Liver (tissue), 9 donors: ENCODE data around the gene CYP4A22. TPM values are rescaled to one million over a fixed set of nuclear protein-coding genes. Genes with fewer than 3 reads are reported as not detected.

ENCODE experiments used
- DNase-seq: peaks from one replicate; pipeline ENCODE4 v3.0.0-alpha.2; 2017; ENCODE audit warnings: low spot score
- H3K27ac ChIP-seq, 2 donors: one replicate each; pipeline ENCODE4 v1.7.0; 2013; ENCODE audit warnings: inconsistent platforms in 2 of 2, low read length in 2 of 2, control low read depth in 1 of 2, low read depth in 1 of 2, mild to moderate bottlenecking in 1 of 2
- H3K27me3 ChIP-seq, 4 donors: one replicate each; pipeline versions ENCODE4 v1.6.1 to v1.7.0; 2013; ENCODE audit warnings: low read length in 3 of 4, inconsistent platforms in 1 of 4, mild to moderate bottlenecking in 1 of 4, moderate library complexity in 1 of 4; ENCODE audit not compliant: control insufficient read depth in 4 of 4, insufficient read depth in 4 of 4
- H3K36me3 ChIP-seq, 4 donors: one replicate each; pipeline versions ENCODE4 v1.6.1 to v1.7.0; 2013; ENCODE audit warnings: low read length in 3 of 4, mild to moderate bottlenecking in 3 of 4, low read depth in 1 of 4, moderate library complexity in 1 of 4; ENCODE audit not compliant: control insufficient read depth in 4 of 4, insufficient read depth in 3 of 4
- H3K4me1 ChIP-seq, 4 donors: one replicate each; pipeline versions ENCODE4 v1.6.1 to v1.7.0; 2013; ENCODE audit warnings: low read length in 3 of 4, mild to moderate bottlenecking in 3 of 4, moderate library complexity in 1 of 4; ENCODE audit not compliant: control insufficient read depth in 4 of 4, insufficient read depth in 4 of 4
- H3K4me3 ChIP-seq, 3 donors: one replicate each; pipeline versions ENCODE4 v1.6.1 to v1.7.0; 2013; ENCODE audit warnings: low read length in 3 of 3, control low read depth in 1 of 3, low read depth in 1 of 3, mild to moderate bottlenecking in 1 of 3
- H3K9ac ChIP-seq, 2 donors: one replicate each; pipeline ENCODE4 v1.7.0; 2013; ENCODE audit warnings: low read length in 2 of 2, mild to moderate bottlenecking in 2 of 2, moderate library complexity in 2 of 2, control low read depth in 1 of 2, low read depth in 1 of 2
- H3K9me3 ChIP-seq, 4 donors: one replicate each; pipeline versions ENCODE4 v1.6.1 to v1.7.0; 2013; ENCODE audit warnings: low read length in 3 of 4; ENCODE audit not compliant: control insufficient read depth in 4 of 4
- ATF3 ChIP-seq: IDR thresholded peaks from 2 replicates; pipeline ENCODE4 v1.6.1; 2016; ENCODE audit warnings: antibody characterized with exemption
- CTCF ChIP-seq: fragments of 150-350 bp; IDR thresholded peaks from 2 replicates; pipeline ENCODE4 v1.5.1; 2017; ENCODE audit warnings: improper control_type of control experiment, low read depth, low read length; ENCODE audit not compliant: missing input control
- EGR1 ChIP-seq, 2 donors: IDR thresholded peaks; 2 replicates each; pipeline ENCODE4 v1.6.1; 2016 to 2018; ENCODE audit warnings: antibody characterized with exemption in 2 of 2, low read depth in 2 of 2
- FOXA1 ChIP-seq: IDR thresholded peaks from 2 replicates; pipeline ENCODE4 v1.6.1; 2016; ENCODE audit warnings: antibody characterized with exemption
- FOXA2 ChIP-seq: IDR thresholded peaks from 2 replicates; pipeline ENCODE4 v1.6.1; 2016; ENCODE audit warnings: antibody characterized with exemption
- GABPA ChIP-seq, 2 donors: IDR thresholded peaks in 1 of 2; conservative IDR thresholded peaks in 1 of 2; 2 replicates each; pipeline ENCODE4 v1.6.1; 2016; ENCODE audit warnings: antibody characterized with exemption in 2 of 2, mild to moderate bottlenecking in 1 of 2, moderate library complexity in 1 of 2
- HNF4A ChIP-seq, 2 donors: conservative IDR thresholded peaks; 2 replicates each; pipeline ENCODE4 v1.6.1; 2016; ENCODE audit warnings: antibody characterized with exemption in 2 of 2, mild to moderate bottlenecking in 2 of 2
- HNF4G ChIP-seq: IDR thresholded peaks from 2 replicates; pipeline ENCODE4 v1.6.1; 2016; ENCODE audit warnings: antibody characterized with exemption
- JUND ChIP-seq, 2 donors: IDR thresholded peaks; 2 replicates each; pipeline ENCODE4 v1.6.1; 2016; ENCODE audit warnings: antibody characterized with exemption in 2 of 2
- NR2F2 ChIP-seq: IDR thresholded peaks from 2 replicates; pipeline ENCODE4 v1.6.1; 2016; ENCODE audit warnings: antibody characterized with exemption
- RAD21 ChIP-seq, 2 donors: IDR thresholded peaks; 2 replicates each; pipeline ENCODE4 v1.6.1; 2016; ENCODE audit warnings: antibody characterized with exemption in 2 of 2, mild to moderate bottlenecking in 2 of 2
- RXRA ChIP-seq, 2 donors: IDR thresholded peaks; 2 replicates each; pipeline ENCODE4 v1.6.1; 2017 to 2018; ENCODE audit warnings: antibody characterized with exemption in 2 of 2, mild to moderate bottlenecking in 1 of 2
- SP1 ChIP-seq: IDR thresholded peaks from 2 replicates; pipeline ENCODE4 v1.6.1; 2018; ENCODE audit warnings: antibody characterized with exemption, mild to moderate bottlenecking
- WGBS: extraction: QIAGEN DNeasy Blood & Tissue Kit; methylation state at CpG from one replicate; pipeline ENCODE4 v1.1.7; 2013; 5-methylcytosine and 5-hydroxymethylcytosine counted together
- polyA plus RNA-seq, 2 donors: library from polyadenylated mRNA; stranded (reverse) in 1 of 2; unstranded in 1 of 2; fragments of 200-250 nt in 1 of 2; fragments of >200 nt in 1 of 2; fragmentation: Nextera tagmentation in 1 of 2; extraction: Ambion mirVana in 1 of 2; gene quantifications; one replicate each; pipeline versions ENCODE4 v1.2.1 to v1.2.3, GENCODE V29; 2013 to 2015
- total RNA-seq, 2 donors: library from RNA; depleted of rRNA; stranded (reverse); fragments of >200 nt; gene quantifications; one replicate each; pipeline ENCODE4 v1.2.3, GENCODE V29; 2014
- TF ChIP-seq, protein P1 (sequence below): IDR thresholded peaks from 2 replicates; pipeline ENCODE4 v1.6.1; 2016; ENCODE audit warnings: antibody characterized with exemption
- TF ChIP-seq, protein P2 (sequence below): IDR thresholded peaks from 2 replicates; pipeline ENCODE4 v1.6.1; 2016; ENCODE audit warnings: antibody characterized with exemption
- donor health status: healthy.
- donor health status: healthy.
- donor health status: healthy.
- donor health status: healthy.
- donor health status: healthy.

CYP4A22 gene
- total and polyA plus RNA-seq, 4 donors, result 18.3 to 95.7 (median 65.7) TPM

DNA sequence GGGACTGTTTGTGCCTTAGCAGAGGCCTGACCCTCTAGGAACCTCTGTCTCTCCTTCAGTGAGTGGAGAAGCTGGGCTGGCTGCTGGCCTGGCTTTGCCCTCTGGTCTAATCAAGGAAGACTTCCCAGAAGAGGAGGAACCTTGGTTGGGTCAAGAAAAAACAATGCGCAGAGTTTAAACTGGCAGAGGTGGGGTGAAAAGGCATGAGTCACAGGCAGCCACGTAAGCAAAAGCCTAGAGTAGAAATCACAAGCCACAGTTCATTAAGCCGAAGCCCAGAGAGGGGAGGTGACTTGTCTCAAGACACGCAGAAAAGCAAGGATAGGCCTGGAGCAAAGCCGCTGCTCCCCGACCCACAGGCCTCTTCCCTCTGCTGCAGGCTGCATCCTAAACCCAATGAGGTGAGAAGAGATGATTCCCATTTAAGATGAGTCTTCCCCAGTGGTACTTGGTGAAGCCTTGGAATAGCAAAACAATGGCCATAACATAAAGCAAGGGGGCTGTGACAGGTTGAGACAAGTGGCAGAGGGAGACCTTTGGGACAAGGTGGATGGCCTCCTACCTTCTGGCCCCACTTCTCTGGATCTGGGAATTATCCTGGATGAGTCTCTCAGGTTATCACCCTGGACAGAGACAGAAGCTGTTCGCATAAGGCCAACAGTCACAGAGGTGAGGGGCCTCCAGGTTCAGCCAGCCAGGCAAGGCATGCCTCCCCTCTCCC, 44.9 kb downstream of the CYP4A22 start:
- no peak overlapping the region for H3K27ac ChIP-seq
- DNase-seq, result peak; percentile 59

DNA sequence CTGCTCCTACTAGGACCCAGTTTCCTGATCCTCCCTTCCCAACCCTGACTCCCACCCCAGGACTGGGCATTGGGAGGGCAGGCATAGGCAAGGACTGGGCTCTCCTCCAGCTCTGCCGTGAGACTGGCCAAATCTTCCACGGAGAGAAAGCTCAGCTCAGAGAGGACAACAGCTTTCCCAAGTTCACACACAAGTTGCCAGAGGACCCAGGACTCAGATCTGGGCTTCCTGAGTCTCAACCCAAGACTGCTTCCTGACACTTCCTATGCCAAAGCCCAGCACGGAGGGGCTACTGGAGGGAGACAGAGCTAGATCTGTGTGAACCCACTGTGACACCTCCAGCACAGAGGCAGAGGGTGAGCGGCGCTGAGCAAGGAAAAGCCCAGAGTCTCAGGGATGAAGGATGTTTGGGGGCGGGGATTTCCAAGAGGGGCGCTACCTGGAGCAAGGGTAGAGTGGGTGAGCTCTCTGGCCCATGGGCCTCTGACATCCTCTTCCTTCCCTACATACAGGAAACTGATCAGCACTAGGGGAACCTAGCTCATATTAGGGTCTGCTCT, 45.5 kb downstream of the CYP4A22 start:
- H3K36me3 ChIP-seq, result no peaks in the 10 kb centered on the region
- WGBS, result 61% methylated on average over 7 of the region's 7 CpGs
- peak; percentile 56 for DNase-seq
- H3K9ac ChIP-seq, result no peak overlapping the region
- H3K27ac ChIP-seq, result no peak overlapping the region
- H3K4me3 ChIP-seq, result no peak overlapping the region
- no peak for TF ChIP-seq JUND (IDR thresholded peaks at IDR 0.05)
- TF ChIP-seq RAD21 (IDR thresholded peaks at IDR 0.05), result no peak
- TF ChIP-seq RXRA (IDR thresholded peaks at IDR 0.05), result no peak
- no peak for TF ChIP-seq NR2F2
- TF ChIP-seq ATF3, result no peak
- TF ChIP-seq SP1, result no peak
- TF ChIP-seq EGR1 (IDR thresholded peaks at IDR 0.05; ENCODE audit: low read depth in 2 of 2), result no peak
- TF ChIP-seq, protein P1, sequence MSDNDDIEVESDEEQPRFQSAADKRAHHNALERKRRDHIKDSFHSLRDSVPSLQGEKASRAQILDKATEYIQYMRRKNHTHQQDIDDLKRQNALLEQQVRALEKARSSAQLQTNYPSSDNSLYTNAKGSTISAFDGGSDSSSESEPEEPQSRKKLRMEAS, result no peak
- TF ChIP-seq FOXA1, result no peak
- no peak for TF ChIP-seq HNF4G
- TF ChIP-seq, protein P2, sequence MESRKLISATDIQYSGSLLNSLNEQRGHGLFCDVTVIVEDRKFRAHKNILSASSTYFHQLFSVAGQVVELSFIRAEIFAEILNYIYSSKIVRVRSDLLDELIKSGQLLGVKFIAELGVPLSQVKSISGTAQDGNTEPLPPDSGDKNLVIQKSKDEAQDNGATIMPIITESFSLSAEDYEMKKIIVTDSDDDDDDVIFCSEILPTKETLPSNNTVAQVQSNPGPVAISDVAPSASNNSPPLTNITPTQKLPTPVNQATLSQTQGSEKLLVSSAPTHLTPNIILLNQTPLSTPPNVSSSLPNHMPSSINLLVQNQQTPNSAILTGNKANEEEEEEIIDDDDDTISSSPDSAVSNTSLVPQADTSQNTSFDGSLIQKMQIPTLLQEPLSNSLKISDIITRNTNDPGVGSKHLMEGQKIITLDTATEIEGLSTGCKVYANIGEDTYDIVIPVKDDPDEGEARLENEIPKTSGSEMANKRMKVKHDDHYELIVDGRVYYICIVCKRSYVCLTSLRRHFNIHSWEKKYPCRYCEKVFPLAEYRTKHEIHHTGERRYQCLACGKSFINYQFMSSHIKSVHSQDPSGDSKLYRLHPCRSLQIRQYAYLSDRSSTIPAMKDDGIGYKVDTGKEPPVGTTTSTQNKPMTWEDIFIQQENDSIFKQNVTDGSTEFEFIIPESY, result no peak
- no peak for TF ChIP-seq CTCF
- TF ChIP-seq FOXA2, result no peak
- no peak for TF ChIP-seq HNF4A (conservative IDR thresholded peaks at IDR 0.05)
- peaks cover 0 to 3% (median 0%) of the 10 kb centered on the region in 4 donors for H3K27me3 ChIP-seq
- H3K9me3 ChIP-seq, result no peaks in the 10 kb centered on the region
- H3K4me1 ChIP-seq, result peaks cover 0 to 14% (median 7%) of the 10 kb centered on the region in 4 donors

More for the DNA sequence above, 44.9 kb downstream of the CYP4A22 start:
- H3K9me3 ChIP-seq, result no peaks in the 10 kb centered on the region
- peaks cover 0 to 14% (median 7%) of the 10 kb centered on the region in 4 donors for H3K4me1 ChIP-seq
- TF ChIP-seq GABPA (IDR thresholded peaks at IDR 0.05 in 1 of 2, conservative IDR thresholded peaks at IDR 0.05 in 1 of 2) (no peak), RXRA (IDR thresholded peaks at IDR 0.05) (peak in 1 of 2 donors; percentile 22), RAD21 (IDR thresholded peaks at IDR 0.05) (no peak)
- peaks cover 0 to 3% (median 0%) of the 10 kb centered on the region in 4 donors for H3K27me3 ChIP-seq
- H3K9ac ChIP-seq, result no peak overlapping the region
- H3K4me3 ChIP-seq, result no peak overlapping the region
- H3K36me3 ChIP-seq, result no peaks in the 10 kb centered on the region
- 78% methylated on average over 7 of the region's 7 CpGs for WGBS
